ENCODE results near the gene ITGB7.
A peak's percentile ranks its signal among the peaks of the same experiment; 100 is the strongest.
"Not testable (repeated sequence)": the region's sequence is repeated elsewhere in the genome, so short reads cannot be mapped to it uniquely, and the experiment has no call there.

The ITGB7 gene

DNA sequence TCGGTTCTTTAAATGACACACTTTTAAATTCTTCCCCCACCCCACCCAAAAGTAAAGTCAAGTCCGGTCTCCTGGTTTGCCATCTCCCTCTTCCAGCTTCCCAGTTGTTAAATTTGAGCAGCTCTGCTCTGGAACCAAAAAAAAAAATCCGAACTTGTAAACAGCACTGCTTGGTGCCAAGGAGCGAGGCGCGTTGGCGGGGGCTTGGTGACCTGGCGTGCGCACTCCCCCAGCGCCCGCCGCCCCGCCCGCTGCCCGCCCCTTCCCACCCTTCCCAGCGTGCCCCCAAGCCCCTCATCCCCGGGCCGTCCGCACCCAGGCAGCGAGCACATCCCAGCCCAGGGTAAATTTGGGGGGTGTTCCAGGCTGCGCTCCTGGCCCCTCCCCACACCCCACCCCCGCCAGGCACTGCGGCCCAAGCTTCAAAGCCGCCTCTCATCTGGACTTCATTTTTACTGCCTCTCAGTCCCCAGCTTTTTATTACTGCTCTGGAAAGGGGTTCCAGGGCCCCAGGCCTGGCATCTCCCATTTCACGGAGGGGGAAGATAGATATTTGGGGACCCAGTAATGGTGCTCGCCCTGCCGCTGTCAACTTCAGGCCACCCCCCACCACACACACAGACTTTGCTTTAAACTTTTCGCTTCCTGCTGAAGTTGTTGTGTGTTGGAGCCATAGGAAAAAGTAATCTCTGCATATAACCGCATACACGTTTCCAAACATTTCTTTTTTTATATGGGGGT, 11.7 kb upstream of the ITGB7 start:
- no peak for DNase-seq (ENCODE audit: low read depth in 2 of 2)

DNA sequence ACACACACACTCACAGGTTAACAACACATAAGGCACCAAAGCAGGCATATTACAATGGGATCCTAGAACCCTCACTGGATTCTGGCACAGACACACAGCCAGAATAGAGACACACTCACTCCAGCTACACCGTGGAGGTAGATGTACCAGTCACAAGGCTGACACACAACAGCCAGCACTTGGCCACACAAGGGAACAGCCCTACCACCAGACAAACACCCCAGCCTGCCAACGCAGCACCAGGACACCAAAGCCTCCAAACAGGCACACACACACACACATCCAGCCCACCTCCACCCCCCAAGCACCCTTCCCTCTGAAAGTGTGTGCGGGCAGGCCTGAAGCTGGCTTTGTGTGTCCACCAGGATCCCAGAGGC, 10.9 kb upstream of the ITGB7 start:
- DNase-seq (ENCODE audit: low read depth in 2 of 2): no peak

DNA sequence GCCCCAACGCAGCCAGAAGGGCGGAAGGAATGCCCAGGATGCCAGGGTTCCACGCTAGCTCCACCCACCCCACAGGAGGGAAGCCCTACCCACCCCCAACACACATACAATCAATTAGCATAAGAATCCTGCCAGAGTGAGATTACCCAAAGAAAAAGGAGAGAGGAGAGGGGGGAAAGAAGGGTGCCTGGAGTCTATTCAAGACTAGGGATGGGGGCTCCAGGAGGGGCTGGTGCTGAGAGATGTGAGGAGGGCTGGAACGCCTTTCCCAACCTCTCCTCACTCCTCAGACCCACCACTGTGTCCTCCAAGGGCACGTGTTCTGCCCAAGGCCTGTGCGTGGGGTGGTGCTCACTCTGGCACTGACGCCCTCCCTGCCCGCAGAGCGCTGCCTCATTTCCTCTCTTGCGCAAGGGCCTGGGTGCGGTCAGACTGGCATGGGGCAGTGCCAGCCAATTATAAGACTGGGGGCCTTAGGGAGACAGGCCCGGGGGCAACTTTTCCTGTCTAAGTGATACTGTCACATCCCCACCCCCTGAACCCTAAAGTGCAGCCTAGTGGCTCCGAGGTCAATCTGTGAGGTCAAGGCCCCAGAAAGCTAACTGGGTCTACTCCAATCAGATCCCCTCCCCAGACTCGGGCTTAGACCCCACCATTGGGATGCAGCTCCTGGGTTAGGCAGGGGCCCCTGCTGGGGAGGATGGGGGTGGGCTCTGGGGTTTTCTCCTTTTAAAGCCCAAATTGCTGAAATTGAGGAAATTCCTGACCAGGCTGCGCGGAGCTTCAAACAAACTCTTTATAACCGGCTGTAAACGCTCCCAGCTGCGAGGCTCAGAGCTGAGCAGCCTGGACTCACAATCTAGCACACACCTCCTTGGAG, 10.2 kb upstream of the ITGB7 start:
- DNase-seq (ENCODE audit: low read depth in 2 of 2): no peak

DNA sequence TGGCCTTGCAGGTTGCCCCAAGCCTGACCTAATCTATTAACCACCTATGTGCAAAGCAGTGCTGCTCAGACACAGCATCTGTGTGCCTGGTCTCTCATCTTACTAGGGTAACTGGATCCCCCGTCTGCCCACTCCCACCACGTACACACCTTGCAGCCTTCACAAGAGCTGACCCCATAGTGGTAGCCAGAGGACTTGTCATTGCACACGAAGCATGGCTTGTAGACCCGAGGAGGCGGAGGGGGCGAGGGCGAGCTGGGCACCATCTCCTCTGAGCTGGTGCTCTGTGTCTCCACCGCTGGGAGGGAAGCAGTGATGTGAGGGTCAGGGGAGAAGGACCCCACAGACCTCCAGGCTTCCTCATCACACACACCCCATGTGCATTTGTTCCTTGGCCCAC, 8.4 kb upstream of the ITGB7 start:
- DNase-seq (ENCODE audit: low read depth in 2 of 2): no peak

DNA sequence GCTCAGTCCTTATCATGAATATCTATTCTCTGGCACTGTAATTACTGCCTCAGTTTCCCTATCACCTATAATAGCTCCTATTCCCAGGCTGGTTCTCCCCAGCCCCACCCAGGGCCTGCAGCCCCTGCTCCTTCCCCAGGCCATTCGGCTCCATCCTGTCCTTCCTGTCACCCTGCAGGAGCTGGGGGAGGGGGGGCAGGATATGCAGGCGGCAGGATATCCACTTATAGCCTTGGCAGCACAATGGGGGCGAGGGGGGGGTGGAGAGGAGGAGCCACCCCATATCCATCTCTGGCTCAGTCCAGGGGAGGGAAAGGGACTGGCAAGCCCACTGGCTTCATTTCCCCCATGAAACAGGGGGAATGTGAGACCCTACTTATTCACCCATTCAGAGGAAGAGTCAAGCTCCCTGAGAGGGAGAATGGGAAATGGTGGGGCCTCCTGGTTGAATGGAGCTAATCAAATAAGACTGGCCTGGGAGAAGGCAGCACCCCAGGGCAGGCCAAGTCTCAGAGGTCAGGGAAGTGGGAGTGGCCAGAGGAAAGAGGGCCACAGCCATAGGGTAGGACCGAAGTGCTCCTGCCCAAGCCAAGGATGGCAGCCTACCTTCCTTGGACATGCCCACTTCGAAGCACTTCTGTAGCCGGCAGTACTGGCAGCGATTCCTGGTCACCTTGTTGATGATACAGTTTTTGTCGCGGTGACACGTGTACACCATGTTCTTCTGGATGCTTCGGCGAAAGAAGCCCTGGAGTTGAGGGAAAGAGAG, 7.8 kb upstream of the ITGB7 start:
- no peak for DNase-seq (ENCODE audit: low read depth in 2 of 2)

DNA sequence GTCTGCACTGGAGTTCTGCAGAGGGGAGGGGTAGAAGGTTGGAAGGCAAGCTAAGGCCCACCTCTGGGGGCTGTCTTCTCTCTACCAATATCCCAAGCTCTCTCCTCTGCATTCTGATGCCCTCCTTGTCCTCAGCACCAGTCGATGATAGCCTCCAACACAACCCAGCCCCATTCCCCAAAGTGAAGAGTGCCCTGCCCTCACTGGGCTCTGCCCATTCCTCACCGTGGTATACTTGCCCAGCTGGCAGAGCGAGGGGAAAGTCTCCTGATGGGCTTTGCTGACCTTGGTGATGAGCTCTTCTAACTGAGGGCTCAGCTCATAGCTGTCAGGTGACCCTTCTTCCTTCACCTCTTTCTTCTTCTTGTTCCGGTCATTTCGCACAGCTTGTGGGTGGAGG, 7.2 kb upstream of the ITGB7 start:
- DNase-seq (ENCODE audit: low read depth in 2 of 2): no peak

DNA sequence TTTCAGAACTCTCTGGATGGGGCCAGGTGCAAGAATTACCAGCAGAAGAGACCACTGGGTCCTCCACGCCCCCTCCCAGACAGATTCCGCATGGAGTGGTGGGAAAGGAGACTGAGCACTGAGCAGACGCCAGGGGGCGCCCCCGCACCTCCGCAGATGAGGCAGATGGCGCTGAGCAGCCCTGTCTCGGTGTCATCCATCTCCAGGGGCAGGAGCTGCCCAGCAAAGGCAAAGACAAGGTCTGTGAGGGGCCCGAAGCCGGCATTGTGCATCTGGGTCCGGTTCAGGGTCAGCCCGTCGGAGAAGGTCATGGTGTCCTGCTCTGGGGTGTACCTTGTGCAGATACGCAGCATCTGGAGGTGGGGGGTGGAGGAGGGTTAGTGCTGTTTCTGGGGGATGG, 6.3 kb upstream of the ITGB7 start:
- DNase-seq (ENCODE audit: low read depth in 2 of 2): peak; percentile 73 to 79

DNA sequence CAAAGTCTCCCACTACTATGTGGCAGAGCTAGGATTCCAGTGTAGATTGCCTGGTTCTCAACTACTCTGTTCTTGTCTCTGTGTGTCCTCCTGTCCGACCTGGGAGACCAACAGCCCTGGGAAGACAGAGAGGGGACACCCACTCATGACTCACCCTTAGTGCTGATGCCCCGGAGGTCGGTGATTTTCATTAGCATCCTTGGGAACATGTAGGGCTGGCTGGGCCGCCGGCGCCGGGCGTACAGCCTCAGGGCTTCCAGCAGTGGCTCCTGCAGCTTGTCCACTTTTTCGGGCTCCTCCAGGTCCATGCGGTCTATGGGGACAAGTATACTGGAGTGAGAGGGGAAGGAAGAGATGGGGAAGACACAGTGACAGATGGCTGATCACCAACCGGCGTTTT, 5.9 kb upstream of the ITGB7 start:
- DNase-seq (ENCODE audit: low read depth in 2 of 2): no peak

DNA sequence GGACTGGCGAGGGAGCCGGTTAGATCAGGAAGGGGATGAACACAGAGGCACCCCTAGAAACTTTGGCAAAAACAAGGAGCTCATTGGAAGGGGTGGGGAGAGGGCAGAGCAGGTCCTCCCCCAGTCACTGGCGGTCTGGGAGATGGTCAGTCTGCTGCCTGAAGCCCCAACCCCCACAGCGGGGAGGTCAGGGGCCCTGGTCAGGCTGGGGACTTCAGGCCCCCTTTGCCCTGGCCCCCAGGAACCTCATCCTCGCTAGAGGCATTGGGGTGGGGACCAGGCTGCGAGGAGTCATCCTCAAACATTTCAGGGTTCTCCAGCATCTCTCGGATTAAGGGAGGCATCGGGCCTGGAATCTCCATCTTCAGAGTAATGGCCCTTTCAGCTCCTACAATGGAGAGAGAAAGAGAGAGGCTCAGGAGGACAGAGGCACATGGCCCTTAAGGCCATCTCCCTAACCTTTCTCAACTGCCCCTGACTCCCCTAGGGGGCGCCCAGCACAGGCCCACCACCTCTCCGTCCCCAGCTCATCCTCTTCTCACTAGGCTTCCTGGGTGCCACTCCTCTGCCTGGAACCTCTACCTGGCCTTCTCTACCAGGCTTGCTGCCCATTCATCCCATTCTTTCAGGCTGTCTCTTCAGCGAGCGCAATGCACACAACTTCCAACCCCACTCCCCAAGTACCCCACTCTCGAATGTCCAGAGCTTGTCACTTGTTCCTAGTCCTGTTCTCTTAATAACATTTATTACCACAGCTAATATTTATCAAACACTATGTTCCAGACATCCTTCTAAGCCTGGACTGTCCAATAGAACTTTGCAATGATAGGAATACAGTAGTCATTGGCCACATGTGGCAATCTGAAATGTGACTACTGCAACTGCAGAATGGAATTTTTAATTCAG, 4.7 kb upstream of the ITGB7 start:
- no peak for DNase-seq (ENCODE audit: low read depth in 2 of 2)

DNA sequence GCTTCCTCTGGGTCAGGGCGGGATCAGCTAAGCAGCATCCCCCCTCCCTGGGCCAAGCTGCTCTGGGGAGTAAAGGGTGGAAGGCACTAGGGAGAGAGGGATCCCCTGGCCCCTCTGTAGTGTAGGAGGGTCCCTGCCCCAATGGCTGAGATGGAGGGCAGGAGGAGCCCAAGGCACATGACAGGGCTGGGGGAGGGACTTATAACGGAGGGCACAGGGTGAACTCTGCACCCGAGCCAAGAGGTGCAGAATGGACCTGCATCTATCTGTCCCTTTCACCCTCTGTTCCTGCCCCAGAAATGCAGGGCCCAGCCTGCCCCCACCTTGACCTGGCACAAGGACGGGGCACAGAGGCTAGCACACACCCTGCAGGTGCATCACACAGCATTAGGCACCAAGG, 3.8 kb upstream of the ITGB7 start:
- DNase-seq (ENCODE audit: low read depth in 2 of 2): no peak

DNA sequence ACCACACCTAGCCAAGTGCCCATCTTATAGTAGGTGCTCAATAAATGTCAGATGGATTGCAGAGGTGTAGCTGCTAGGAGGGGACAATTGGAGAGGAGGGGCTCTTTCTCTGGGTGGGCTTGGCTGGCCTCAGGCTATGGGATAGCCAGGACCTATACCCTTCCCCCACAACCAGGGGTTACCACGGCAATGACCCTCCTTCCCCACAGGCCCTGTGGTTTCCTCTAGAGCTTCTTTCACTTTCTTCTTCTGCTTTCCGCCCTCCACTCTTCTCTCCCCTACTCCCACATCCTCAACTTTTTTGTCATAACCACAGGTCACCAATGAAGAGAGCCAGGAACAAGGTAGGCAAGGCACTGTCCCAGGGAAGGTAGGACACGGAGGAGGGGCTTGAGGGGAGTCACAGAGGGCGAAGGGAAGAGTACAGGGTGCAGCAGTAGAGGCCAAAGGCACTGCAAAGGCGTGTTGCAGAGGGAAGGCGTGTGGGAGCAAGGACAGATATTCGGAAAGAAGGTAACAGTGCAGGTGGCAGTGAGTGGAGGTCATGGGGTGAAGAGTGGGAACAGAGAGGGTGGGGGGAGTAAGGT, 1.9 kb upstream of the ITGB7 start:
- DNase-seq (ENCODE audit: low read depth in 2 of 2): no peak

DNA sequence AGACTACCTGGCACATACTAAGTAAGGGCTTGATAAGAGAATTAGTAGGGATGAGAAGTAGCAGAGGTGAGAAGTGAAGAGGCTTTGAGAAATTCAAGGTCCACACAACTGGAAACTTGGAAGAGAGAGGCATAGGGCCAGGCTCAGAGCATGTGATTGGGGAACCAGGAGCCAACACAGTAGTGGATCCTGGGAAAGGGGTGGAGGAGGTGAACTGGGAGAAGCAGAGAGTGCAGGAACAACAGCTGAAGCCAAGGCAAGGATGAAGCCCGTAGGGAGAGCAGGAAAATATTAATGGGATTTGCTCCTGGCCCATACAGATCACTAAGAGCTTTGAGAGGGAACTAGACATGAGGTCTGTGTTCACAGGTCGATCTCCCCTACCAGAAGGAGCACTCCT, 1.4 kb upstream of the ITGB7 start:
- no peak for DNase-seq (ENCODE audit: low read depth in 2 of 2)

DNA sequence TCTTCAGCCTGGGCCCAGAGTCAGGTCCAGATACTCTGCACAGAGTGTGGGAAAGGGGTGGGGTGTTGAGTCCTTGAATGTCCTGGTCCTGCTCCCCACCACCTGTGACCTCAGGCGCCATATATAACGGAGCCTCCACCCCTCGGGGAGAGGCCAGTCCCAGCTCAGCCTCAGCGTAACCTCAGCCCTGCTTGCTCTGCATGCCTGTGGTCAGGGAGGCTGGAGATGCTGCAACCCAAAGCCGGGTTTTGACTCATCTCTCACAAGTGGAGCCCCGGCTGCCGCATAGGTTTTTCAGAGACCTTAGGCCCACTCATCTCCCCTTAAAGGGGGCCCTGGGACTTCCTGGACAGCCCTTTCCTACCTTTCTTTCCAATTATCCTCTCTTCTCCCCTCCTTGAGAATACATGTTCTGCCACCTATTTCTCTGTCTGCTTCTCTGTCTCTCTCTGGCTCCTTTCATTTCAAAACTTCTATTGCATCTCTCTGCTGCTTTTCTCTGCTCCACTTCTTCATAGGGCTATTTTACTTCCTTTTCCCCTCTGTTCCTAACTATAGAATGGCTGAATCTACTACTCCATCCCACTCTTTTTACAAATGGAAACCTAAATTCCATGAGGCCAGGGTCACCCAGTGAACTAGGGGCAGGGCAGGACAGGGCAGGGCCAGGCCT, 1.2 kb downstream of the ITGB7 start:
- DNase-seq (ENCODE audit: low read depth in 2 of 2): peak; percentile 70 to 76

DNA sequence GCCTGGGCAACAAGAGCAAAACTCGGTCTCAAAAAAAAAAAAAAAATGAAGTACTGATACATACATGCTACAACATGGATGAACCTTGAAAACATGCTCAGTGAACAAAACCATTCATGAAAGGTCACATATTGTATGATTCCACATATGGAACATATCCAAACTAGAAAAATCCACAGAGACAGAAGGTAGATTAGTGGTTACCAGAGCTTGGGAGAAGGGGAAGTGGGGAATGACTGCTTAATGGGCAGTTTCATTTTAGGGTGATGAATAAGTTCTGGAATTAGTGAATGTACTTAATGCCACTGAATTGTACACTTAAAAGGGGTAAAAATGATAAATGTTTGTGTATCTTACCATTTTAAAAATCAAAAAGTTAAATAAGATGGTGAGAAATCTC, 2.7 kb downstream of the ITGB7 start:
- DNase-seq (ENCODE audit: low read depth in 2 of 2): no peak

DNA sequence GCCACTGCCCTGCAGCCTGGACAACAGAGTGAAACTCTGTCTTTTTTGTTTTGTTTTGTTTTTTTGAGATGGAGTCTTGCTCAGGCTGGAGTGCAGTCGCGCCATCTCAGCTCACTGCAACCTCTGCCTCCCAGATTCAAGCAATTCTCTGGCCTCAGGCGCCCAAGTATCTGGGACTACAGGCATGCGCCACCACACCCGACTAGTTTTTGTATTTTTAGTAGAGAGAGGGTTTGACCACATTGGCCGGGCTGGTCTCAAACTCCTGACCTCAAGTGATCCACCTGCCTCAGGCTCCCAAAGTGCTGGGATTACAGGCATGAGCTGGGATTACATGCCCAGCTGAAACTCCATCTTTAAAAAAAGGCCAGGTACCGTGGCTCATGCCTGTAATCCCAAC, 4.7 kb downstream of the ITGB7 start:
- not testable (repeated sequence) for DNase-seq (ENCODE audit: low read depth in 2 of 2)

DNA sequence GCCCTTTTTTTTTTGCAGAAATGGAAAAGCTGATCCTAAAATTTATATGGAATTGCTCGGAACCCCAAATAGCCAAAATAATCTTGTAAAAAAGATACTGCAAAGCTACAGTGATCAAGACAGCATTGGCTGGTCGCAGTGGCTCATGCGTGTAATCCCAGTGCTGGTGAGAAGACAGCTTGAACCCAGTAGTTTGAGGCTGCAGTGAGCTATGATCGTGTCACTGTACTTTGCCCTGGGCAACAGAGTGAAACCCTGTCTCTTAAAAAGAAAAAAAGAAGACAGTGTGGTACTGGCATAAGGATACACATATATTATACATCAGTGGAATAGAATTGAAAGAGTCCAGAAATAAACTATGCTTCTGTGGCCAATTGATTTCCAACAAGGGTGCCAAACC, 5.4 kb downstream of the ITGB7 start:
- no peak for DNase-seq (ENCODE audit: low read depth in 2 of 2)

DNA sequence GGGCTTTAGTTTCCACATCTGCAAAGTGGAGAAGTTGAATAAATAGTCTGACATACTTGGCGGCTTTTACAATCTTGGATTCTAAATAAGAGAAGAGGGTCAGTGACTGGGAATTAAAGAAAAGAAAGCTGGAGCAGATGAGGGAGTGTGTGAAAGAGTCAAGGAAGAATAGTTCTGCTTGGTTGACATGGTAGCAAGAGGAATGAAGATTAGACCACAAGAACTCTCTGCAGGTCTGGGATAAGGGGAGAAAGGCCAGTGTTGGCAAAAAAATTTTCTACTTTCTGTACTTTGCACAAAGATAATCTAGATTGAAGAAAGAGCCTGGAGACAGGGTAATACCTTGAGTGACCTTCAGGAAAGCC, 5.9 kb downstream of the ITGB7 start:
- no peak for DNase-seq (ENCODE audit: low read depth in 2 of 2)

DNA sequence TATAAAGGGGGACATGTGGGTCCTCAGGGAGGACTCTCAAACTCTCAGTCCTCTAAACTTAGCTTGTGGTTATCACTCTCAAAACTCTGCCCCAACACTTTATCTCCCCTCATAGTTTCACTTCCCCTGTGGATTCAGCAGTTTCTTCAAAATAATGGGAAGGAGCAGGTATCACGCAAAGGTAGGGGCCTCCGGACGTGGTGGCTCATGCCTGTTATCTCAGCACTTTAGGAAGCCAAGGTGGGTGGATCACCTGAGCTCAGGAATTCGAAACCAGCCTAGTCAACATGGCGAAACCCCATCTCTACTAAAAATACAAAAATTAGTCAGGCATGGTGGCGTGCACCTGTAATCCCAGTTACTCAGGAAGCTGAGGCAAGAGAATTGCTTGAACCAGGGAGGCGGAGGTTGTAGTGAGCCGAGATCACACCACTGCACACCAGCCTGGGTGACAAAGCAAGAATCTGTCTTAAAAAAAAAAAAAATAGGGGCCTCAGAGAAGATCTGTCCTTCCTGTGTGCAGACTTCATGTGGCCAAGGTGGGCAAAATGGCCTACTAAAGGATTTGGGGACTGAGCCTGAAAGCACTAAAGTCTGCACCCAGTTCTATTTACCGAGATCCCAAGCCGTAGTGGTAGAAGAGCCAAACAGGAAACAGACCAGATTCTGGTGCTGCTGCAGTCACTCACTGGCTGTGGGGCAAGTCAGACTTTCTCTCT, 6.4 kb downstream of the ITGB7 start:
- DNase-seq (ENCODE audit: low read depth in 2 of 2): no peak

DNA sequence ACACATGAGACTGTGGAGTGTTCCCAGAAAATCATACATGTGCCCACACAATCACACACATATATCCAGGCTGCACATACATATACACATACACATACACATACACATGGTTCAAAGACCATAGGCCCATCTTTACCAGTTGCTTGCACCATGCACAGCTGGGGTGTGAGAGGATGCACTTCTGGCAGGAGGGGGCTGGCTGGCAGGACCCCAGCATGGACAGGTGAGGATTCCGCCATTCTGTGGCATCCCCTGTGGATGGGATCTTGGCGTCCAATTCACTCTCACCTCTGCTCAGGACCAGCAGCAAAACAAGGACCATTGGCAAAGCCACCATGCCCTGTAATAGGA, 7.0 kb downstream of the ITGB7 start:
- DNase-seq (ENCODE audit: low read depth in 2 of 2): no peak

DNA sequence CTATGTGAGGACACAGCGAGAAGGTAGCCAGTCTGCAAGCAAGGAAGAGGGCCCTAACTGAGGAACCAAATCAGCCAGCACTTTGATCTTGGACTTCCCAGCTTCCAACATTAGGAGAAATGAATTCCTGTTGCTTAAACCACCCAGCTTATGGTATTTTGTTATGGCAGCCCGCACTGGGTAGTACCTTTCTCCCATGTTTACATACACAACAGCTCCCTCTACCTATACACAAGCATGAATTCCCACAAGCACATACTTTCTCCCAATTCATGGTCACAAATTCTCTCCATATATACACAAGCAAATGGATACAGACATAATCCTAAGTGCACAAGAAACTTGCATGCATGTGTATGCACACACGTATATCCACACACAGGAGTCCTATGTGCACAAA, 7.4 kb downstream of the ITGB7 start:
- DNase-seq (ENCODE audit: low read depth in 2 of 2): no peak
